GM13976 (cell line): ENCODE measurements around the gene FBXO44.

ENCODE experiments used
- DNase-seq: peaks from one replicate; pipeline ENCODE4 v3.0.0; 2012; ENCODE audit warnings: low spot score
- CTCF ChIP-seq: IDR thresholded peaks from 2 replicates; pipeline ENCODE4 v1.5.1; 2012; ENCODE audit warnings: borderline replicate concordance, mild to moderate bottlenecking; ENCODE audit not compliant: insufficient read depth; ENCODE audit errors: extremely low read depth, missing control alignments, control extremely low read depth
- in situ Hi-C: fragments of 300-500 bp; cut with MboI; formaldehyde crosslinking; loops from one replicate; pipeline ENCODE4 v1.12.0; 2022; ENCODE audit warnings: low sequenced_read_pairs, mixed read lengths, inconsistent platforms; ENCODE audit not compliant: unreplicated experiment

Gene FBXO44

DNA sequence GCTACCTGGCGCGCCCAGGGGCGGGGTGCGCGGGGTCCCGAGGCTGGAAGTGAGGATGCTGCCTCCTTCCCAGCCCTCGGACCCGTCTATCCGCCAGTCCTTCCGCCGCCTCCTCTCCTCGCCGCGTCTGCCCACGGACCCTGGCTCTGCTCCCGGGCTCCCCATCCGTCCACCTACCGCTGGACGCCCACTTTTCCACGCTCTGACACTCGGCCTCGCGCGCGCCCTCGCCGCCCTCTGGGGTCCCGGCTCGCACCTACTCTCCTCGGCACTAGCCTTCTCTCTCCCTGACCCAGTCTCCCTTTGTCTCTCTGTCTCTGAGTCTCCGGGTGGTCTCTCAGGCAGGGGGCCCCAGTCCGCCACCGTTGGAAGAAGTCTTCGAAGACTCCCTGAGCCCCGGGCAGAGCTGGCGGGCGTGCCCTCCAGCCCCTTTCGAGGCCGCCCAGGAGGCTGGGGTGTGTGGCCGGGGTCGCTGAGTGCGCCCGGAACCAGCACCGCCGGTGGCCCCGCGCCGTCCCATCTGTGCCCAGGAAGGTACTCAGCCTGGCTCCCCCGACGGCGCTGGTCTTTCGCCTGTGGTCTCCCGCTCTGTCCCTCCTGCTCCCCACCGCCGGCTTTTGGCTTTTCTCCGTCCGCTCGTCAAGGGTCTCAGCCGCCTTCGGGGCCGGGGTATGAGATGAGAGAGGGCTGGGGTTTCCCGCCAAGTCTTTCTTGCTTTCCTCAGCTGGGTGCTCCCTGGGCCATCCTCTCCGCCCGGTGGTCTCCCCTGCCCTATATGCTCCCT lies 37.4 kb downstream of the FBXO44 start:
- no peak for TF ChIP-seq CTCF
- in situ Hi-C loops = no loop called here
- no peak for DNase-seq

DNA sequence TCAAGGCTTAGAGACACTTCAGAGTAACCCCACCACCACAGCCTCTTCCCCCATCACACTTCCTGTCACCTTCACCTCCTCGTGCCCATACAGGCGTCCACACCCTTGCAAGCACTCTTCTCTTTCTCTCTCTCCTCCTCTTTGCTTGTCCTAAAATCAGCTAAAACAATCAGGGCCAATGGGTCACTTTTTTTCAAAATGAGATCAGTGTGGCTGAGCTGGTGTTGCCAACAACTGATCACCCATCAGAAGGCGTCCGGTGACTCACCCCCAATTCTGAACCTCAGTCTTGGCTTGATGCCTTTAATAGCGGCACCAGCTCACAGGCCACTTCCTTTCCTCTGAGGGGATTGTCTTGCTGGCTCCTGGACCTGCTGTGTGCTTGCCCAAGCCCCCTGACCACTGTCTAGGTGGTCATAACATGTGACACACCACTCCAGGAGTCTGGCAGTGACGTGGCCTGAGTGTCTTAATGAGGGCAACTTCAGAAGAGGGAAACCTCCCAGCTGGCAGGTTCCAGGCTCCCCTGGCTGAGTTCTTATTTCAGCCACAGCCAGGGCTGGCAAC lies 38.4 kb downstream of the FBXO44 start:
- DNase-seq = no peak
- in situ Hi-C loops = no loop called here
- no peak for TF ChIP-seq CTCF

DNA sequence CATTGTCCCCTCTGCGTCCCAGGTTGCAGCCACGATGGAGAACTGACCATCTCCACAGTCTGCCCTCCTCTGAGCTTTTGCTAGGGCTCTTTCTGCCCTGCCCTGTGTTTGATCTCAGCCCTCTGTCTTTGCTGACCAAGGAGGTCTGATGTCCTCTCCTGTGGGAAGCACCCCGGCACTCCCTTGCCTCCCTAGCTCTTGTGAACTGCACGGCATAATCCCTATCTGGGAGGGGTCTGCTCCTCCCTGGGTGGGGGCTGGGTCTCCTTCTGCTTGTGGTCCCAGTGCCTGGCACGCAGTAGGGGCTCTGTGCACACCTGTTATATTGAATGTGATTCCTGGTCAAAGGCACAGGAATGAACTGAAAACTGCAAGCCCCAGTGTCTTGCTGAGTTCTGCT lies 39.2 kb downstream of the FBXO44 start:
- no peak for TF ChIP-seq CTCF
- DNase-seq = no peak
- in situ Hi-C loops = no loop called here

- in situ Hi-C loops = no loop called here
- no peak for DNase-seq
- TF ChIP-seq CTCF = no peak
Observed at GRCh38 chr1:11695861-11696260, 41.2 kb downstream of the FBXO44 start.

GRCh38 chr1:11697188-11697892 lies 42.7 kb downstream of the FBXO44 start:
- TF ChIP-seq CTCF = no peak
- in situ Hi-C loops = no loop called here
- DNase-seq = no peak

DNA sequence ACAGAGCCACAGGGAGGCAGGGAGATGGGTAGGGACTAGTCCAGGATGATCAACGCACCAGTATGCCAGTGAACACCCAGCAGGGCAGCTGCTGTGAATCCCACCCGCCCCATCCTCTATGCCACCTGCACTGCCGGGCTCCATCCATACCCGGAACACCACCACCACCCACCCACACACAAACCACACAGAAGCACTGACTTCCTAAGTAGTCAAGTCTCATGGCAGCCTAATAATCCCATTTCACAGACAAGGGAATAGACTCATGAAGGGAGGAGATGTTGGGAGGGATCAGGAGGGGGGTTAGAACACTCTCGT lies 43.2 kb downstream of the FBXO44 start:
- in situ Hi-C loops = no loop called here
- no peak for DNase-seq
- TF ChIP-seq CTCF = no peak
